ENCODE results near the gene PSME3.
"Not testable (repeated sequence)": the region's sequence is repeated elsewhere in the genome, so short reads cannot be mapped to it uniquely, and the experiment has no call there.

PSME3 gene

DNA sequence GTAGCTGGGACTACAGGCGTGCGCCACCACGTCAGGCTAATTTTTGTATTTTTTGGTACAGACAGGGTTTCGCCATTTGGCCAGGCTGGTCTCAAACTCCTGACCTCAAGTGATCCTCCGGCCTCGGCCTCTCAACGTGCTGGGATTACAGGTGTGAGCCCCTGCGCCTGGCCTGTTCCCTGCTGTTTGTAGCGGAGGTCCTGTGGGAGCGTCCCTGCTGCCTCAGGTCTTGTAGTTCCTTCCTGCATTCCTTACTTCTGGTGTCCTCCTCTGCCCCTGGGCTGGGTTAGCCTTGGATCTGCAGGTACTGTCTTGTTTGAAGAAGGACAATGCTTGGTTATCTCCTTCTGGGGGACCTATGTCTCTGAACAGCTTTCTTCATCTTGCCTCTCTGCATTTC lies 43.8 kb downstream of the PSME3 start:
- H3K4me3 ChIP-seq (replicated peaks in 1 of 2; ENCODE audit: low read depth in 2 of 2, low read length in 2 of 2) = no peak overlapping the region
- no peak for DNase-seq (ENCODE audit: low read depth in 2 of 2)
- no peak for TF ChIP-seq CTCF (IDR thresholded peaks at IDR 0.05; ENCODE audit: low read depth, low read length)

DNA sequence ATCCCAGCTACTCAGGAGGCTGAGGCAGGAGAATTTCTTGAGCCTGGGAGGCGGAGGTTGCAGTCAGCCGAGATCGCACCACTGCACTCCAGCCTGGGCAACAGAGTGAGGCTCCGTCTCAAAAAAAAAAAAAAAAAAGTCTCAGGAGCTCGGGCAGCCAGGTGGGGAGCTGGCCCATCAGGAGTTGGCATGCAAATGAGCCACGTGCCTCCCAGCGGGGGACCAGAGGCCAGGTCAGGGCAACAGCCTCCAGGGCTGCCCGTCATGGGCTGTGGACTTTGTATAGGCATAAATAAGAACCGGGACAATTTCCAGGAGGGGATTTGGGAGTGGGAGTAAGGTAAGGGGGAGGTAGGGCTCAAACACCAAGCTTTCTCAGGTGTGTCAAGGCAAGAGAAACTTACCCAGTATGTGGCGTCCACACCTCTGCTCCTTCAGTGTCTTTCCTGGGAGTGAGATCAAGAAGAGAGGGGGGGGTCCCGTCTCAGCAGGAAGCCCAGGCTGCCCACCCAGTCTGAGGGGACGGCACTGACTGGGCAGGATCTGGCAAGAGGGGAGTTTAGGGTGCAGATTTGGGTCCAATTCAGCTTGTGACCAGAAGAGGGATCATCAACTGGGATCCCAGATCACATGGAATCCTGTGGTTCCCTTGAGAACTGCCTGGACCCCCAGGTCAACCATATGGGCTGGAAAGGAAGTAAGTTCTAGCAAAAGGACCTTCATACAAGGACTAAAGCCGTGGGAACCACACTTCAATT lies 45.1 kb downstream of the PSME3 start:
- TF ChIP-seq CTCF (IDR thresholded peaks at IDR 0.05; ENCODE audit: low read depth, low read length) = no peak
- no peak for DNase-seq (ENCODE audit: low read depth in 2 of 2)
- H3K4me3 ChIP-seq (replicated peaks in 1 of 2; ENCODE audit: low read depth in 2 of 2, low read length in 2 of 2) = no peak overlapping the region

DNA sequence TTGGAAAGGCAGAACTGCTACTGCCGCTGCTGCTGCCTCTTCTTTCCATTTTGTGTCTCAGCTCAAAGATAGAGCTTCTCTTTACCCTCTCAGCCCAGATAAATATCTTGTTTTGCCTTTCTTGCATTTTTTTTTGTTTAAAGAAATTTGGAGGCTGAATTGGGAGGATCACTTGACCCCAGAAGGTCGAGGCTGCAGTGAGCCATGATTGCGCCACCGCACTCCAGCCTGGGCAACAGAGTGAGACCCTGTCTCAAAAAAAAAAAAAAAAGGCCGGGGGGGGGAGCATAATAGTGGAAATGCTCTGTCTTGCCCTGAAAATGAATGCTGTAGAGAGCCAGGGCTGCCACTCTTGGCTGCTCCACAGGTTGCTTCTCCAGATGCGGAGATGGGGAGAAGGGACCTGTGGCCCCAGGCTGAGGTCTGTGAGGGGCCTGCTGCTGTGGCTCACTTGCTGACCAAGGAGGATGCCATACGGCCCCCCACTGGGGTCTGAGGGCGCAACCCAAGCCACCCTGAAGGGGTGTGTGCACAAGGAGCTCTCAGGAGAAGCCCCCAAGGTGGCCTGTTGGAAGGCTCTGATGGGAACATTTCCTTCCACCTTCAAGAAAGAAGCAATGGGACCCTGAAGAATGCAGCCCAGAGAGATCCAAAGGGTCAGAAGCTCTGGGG lies 45.9 kb downstream of the PSME3 start:
- no peak for TF ChIP-seq CTCF (IDR thresholded peaks at IDR 0.05; ENCODE audit: low read depth, low read length)
- H3K4me3 ChIP-seq (replicated peaks in 1 of 2; ENCODE audit: low read depth in 2 of 2, low read length in 2 of 2) = no peak overlapping the region
- no peak for DNase-seq (ENCODE audit: low read depth in 2 of 2)

- no peak for TF ChIP-seq CTCF (IDR thresholded peaks at IDR 0.05; ENCODE audit: low read depth, low read length)
- DNase-seq (ENCODE audit: low read depth in 2 of 2) = peak; percentile 25 to 57
- no peak overlapping the region for H3K4me3 ChIP-seq (replicated peaks in 1 of 2; ENCODE audit: low read depth in 2 of 2, low read length in 2 of 2)
Observed at GRCh38 chr17:42879596-42879985, 46.4 kb downstream of the PSME3 start.

- no peak overlapping the region for H3K4me3 ChIP-seq (replicated peaks in 1 of 2; ENCODE audit: low read depth in 2 of 2, low read length in 2 of 2)
- no peak for TF ChIP-seq CTCF (IDR thresholded peaks at IDR 0.05; ENCODE audit: low read depth, low read length)
- DNase-seq (ENCODE audit: low read depth in 2 of 2) = no peak
Observed at GRCh38 chr17:42880776-42881310, 47.6 kb downstream of the PSME3 start.

DNA sequence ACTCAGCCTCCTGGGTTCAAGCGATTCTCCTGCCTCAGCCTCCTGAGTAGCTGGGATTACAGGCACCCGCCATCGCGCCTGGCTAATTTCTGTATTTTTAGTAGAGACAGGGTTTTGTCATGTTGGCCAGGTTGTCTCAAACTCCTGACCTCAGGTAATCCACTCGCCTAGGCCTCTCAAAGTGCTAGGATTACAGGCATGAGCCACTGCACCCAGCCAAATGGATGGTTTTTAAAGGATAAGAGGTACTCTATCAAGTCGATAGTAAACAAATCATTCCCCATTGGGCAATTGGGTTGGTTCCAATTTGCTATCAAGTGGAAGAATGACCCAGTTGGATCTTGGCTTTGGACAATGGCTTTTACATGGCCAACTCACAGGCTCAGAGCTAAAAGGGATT lies 48.5 kb downstream of the PSME3 start:
- DNase-seq (ENCODE audit: low read depth in 2 of 2); H3K4me3 ChIP-seq (replicated peaks in 1 of 2; ENCODE audit: low read depth in 2 of 2, low read length in 2 of 2): not testable (repeated sequence)

GRCh38 chr17:42882166-42882565 lies 49.0 kb downstream of the PSME3 start:
- no peak overlapping the region for H3K4me3 ChIP-seq (replicated peaks in 1 of 2; ENCODE audit: low read depth in 2 of 2, low read length in 2 of 2)
- DNase-seq (ENCODE audit: low read depth in 2 of 2) = no peak
- TF ChIP-seq CTCF (IDR thresholded peaks at IDR 0.05; ENCODE audit: low read depth, low read length) = no peak
